ENCODE results near the gene CTNND2. TPM values are rescaled to one million over a fixed set of nuclear protein-coding genes. Genes with fewer than 3 reads are reported as not detected.

CTNND2 gene
- polyA plus RNA-seq, 1 of the 3 experiments (the other 2 are of a cell fraction), result not detected

DNA sequence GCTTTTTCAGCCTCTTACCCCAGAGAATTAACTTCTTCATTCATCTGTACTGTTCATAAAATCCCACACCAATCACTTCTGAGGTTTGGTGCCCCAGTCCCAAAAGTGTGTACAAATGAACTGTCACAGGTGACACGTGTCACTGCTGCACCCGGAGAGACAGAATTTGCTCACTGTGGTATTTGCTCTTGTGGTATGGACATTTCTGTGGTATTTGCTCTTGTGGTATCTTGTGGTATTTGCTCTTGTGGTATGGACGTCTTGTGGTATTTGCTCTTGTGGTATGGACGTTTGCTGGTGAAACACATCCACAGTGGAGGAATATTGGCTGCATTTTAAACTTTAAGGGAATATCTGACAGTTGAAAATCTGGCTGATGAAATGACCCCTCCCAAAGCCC lies 928.3 kb downstream of the CTNND2 start:
- Histone ChIP-seq H3F3A (replicated peaks; ENCODE audit: insufficient read depth) (no peaks in the 10 kb centered on the region), H3K27me3 (ENCODE audit: insufficient read depth) (peaks cover 6% of the 10 kb centered on the region; the same call in 1 of the 2 replicates), H3K4me2 (no peak overlapping the region), H3K9me2 (no peaks in the 10 kb centered on the region), H3K9ac (no peak overlapping the region), H3K36me3 (replicated peaks in 1 of 2; ENCODE audit: control insufficient read depth in 1 of 2, insufficient read depth in 2 of 2, low read length in 1 of 2) (no peaks in the 10 kb centered on the region), H3K4me3 (ENCODE audit: low read depth in 2 of 2, low read length in 1 of 2) (no peak overlapping the region), H2AFZ (ENCODE audit: low read depth) (no peak overlapping the region), H4K20me1 (ENCODE audit: insufficient read depth) (no peaks in the 10 kb centered on the region), H3K79me2 (ENCODE audit: insufficient read depth) (no peaks in the 10 kb centered on the region), H3K4me1 (ENCODE audit: control insufficient read depth in 1 of 2, insufficient read depth in 2 of 2, low read depth in 1 of 2, low read length in 1 of 2) (no peaks in the 10 kb centered on the region), H3K27ac (ENCODE audit: low read depth in 2 of 2, low read length in 1 of 2) (no peak overlapping the region), H3K9me3 (no peaks in the 10 kb centered on the region)
- TF ChIP-seq EZH2phosphoT487 (IDR thresholded peaks at IDR 0.05; ENCODE audit: borderline replicate concordance, low read depth) (no peak), FOXJ3 (CRISPR knock-in tag; IDR thresholded peaks at IDR 0.05) (no peak), SIN3A (IDR thresholded peaks at IDR 0.05; ENCODE audit: borderline replicate concordance, low read depth, low read length) (no peak), YY1 (IDR thresholded peaks at IDR 0.05; ENCODE audit: low read depth) (no peak), FOSL2 (IDR thresholded peaks at IDR 0.05; ENCODE audit: borderline replicate concordance, low read depth) (no peak), NFIC (IDR thresholded peaks at IDR 0.05; ENCODE audit: borderline replicate concordance) (no peak), RCOR1 (IDR thresholded peaks at IDR 0.05; ENCODE audit: low read length) (no peak), RFX5 (IDR thresholded peaks at IDR 0.05; ENCODE audit: low read length) (no peak), JUND (IDR thresholded peaks at IDR 0.05) (no peak), GABPA (IDR thresholded peaks at IDR 0.05; ENCODE audit: low read depth) (no peak), RAD21 (IDR thresholded peaks at IDR 0.05; ENCODE audit: low read length) (no peak), MEF2A (IDR thresholded peaks at IDR 0.05; ENCODE audit: borderline replicate concordance, low read depth) (no peak), TCF12 (IDR thresholded peaks at IDR 0.05) (no peak), ELF1 (IDR thresholded peaks at IDR 0.05) (no peak)
- TF ChIP-seq, protein P1, sequence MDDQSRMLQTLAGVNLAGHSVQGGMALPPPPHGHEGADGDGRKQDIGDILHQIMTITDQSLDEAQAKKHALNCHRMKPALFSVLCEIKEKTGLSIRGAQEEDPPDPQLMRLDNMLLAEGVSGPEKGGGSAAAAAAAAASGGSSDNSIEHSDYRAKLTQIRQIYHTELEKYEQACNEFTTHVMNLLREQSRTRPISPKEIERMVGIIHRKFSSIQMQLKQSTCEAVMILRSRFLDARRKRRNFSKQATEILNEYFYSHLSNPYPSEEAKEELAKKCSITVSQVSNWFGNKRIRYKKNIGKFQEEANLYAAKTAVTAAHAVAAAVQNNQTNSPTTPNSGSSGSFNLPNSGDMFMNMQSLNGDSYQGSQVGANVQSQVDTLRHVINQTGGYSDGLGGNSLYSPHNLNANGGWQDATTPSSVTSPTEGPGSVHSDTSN (IDR thresholded peaks at IDR 0.05), result no peak
- TF ChIP-seq, protein P2, sequence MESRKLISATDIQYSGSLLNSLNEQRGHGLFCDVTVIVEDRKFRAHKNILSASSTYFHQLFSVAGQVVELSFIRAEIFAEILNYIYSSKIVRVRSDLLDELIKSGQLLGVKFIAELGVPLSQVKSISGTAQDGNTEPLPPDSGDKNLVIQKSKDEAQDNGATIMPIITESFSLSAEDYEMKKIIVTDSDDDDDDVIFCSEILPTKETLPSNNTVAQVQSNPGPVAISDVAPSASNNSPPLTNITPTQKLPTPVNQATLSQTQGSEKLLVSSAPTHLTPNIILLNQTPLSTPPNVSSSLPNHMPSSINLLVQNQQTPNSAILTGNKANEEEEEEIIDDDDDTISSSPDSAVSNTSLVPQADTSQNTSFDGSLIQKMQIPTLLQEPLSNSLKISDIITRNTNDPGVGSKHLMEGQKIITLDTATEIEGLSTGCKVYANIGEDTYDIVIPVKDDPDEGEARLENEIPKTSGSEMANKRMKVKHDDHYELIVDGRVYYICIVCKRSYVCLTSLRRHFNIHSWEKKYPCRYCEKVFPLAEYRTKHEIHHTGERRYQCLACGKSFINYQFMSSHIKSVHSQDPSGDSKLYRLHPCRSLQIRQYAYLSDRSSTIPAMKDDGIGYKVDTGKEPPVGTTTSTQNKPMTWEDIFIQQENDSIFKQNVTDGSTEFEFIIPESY (IDR thresholded peaks at IDR 0.05; ENCODE audit: borderline replicate concordance, low read depth), result no peak
- TF ChIP-seq, protein P3, sequence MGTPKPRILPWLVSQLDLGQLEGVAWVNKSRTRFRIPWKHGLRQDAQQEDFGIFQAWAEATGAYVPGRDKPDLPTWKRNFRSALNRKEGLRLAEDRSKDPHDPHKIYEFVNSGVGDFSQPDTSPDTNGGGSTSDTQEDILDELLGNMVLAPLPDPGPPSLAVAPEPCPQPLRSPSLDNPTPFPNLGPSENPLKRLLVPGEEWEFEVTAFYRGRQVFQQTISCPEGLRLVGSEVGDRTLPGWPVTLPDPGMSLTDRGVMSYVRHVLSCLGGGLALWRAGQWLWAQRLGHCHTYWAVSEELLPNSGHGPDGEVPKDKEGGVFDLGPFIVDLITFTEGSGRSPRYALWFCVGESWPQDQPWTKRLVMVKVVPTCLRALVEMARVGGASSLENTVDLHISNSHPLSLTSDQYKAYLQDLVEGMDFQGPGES (IDR thresholded peaks at IDR 0.05; ENCODE audit: low read depth, low read length), result no peak
- TF ChIP-seq, protein P4, sequence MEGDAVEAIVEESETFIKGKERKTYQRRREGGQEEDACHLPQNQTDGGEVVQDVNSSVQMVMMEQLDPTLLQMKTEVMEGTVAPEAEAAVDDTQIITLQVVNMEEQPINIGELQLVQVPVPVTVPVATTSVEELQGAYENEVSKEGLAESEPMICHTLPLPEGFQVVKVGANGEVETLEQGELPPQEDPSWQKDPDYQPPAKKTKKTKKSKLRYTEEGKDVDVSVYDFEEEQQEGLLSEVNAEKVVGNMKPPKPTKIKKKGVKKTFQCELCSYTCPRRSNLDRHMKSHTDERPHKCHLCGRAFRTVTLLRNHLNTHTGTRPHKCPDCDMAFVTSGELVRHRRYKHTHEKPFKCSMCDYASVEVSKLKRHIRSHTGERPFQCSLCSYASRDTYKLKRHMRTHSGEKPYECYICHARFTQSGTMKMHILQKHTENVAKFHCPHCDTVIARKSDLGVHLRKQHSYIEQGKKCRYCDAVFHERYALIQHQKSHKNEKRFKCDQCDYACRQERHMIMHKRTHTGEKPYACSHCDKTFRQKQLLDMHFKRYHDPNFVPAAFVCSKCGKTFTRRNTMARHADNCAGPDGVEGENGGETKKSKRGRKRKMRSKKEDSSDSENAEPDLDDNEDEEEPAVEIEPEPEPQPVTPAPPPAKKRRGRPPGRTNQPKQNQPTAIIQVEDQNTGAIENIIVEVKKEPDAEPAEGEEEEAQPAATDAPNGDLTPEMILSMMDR (IDR thresholded peaks at IDR 0.05), result no peak
- ChIA-PET CTCF (interaction anchor here (1.7 kb wide), 1 partner anchor 12 kb away, joined by 4 read pairs; no protein-coding TSS in a partner anchor), POLR2A (no interaction called here)
- 15% methylated on average over 4 of the region's 4 CpGs for WGBS (ENCODE audit: low lambda C conversion rate)
- no peak for DNase-seq

Data from SK-N-SH (cell line).